A549 (cell line): Measurements from ENCODE around the gene ANKS1B. TPM values are rescaled to one million over a fixed set of nuclear protein-coding genes. Genes with fewer than 3 reads are reported as not detected.

ENCODE experiments used
- ATAC-seq, 2 experiments: fragments of 200-7000 bp in 1 of 2; fragments of >200 bp in 1 of 2; cut with Nextera tagmentation in 1 of 2; cut with Tn5 transposase in 1 of 2; 3 replicates each; pipeline versions ENCODE4 v1.8.0 to v1.9.1; 2018 to 2020; ENCODE audit warnings: mild to moderate bottlenecking in 1 of 2, moderate library complexity in 1 of 2
- CTCF ChIA-PET: fragments of 300-600 bp; sonication (Branson Sonifier 250); formaldehyde crosslinking; extraction: SDS; loops from one replicate; lab custom pipeline; 2021; ENCODE audit warnings: antibody characterized with exemption, inconsistent platforms; lab: Yijun Ruan, JAX
- POLR2A ChIA-PET: fragments of 350-600 bp; formaldehyde crosslinking; extraction: SDS; loops from one replicate; lab custom pipeline; 2021; ENCODE audit warnings: antibody characterized with exemption, inconsistent platforms; lab: Yijun Ruan, JAX
- DNase-seq, 2 experiments: peaks; one replicate each; pipeline versions ENCODE4 v3.0.0 to v3.0.0-alpha.2; 2011 to 2016; ENCODE audit warnings: low read depth in 1 of 2, low spot score in 1 of 2
- FAIRE-seq: peaks from 2 replicates; lab custom pipeline; 2011; peaks lifted over from hg19 to GRCh38; lab: Jason Lieb, UNC
- H3K27ac ChIP-seq, 2 experiments: fragments of >200 bp; sonication (Bioruptor Twin); formaldehyde crosslinking; 3 replicates each; pipeline ENCODE4 v1.5.1; 2016 to 2017
- H3K4me1 ChIP-seq: fragments of >200 bp; sonication (Bioruptor Twin); formaldehyde crosslinking; 3 replicates; pipeline ENCODE4 v1.6.1; 2016
- H3K4me2 ChIP-seq: fragments of >200 bp; sonication (Bioruptor Twin); formaldehyde crosslinking; 3 replicates; pipeline ENCODE4 v1.6.1; 2016
- H3K4me3 ChIP-seq: fragments of >200 bp; sonication (Bioruptor Twin); formaldehyde crosslinking; 3 replicates; pipeline ENCODE4 v1.5.1; 2016
- H3K9me3 ChIP-seq: fragments of >200 bp; sonication (Bioruptor Twin); formaldehyde crosslinking; 3 replicates; pipeline ENCODE4 v1.6.1; 2016
- ATOH8 ChIP-seq: fragments of 250-450 bp; sonication (Bioruptor Pico); IDR thresholded peaks from 2 replicates; pipeline ENCODE4 v1.5.0; 2020; ENCODE audit warnings: low read depth, mild to moderate bottlenecking, moderate library complexity
- BHLHE40 ChIP-seq: IDR thresholded peaks from 2 replicates; pipeline ENCODE4 v1.6.1; 2012; ENCODE audit warnings: low read depth, low read length, inconsistent platforms
- CEBPB ChIP-seq, 2 experiments: fragments of >200 bp in 1 of 2; sonication (Bioruptor Twin) in 1 of 2; formaldehyde crosslinking in 1 of 2; IDR thresholded peaks; 2 replicates each; pipeline ENCODE4 v1.6.1; 2012 to 2016
- E2F6 ChIP-seq: IDR thresholded peaks from 2 replicates; pipeline ENCODE4 v1.6.1; 2012; ENCODE audit warnings: low read depth, borderline replicate concordance
- ESRRA ChIP-seq: fragments of 150-350 bp; IDR thresholded peaks from 2 replicates; pipeline ENCODE4 v1.6.1; 2014; ENCODE audit warnings: mild to moderate bottlenecking, low read length, borderline replicate concordance
- GATA3 ChIP-seq: IDR thresholded peaks from 2 replicates; pipeline ENCODE4 v1.6.1; 2012; ENCODE audit warnings: borderline replicate concordance
- HDAC2 ChIP-seq: fragments of 200-600 bp; sonication (generic); IDR thresholded peaks from 2 replicates; pipeline ENCODE4 v1.6.1; 2016
- HES2 ChIP-seq: fragments of >200 bp; sonication (Bioruptor Twin); formaldehyde crosslinking; IDR thresholded peaks from 2 replicates; pipeline ENCODE4 v1.6.1; 2016
- HEYL ChIP-seq: fragments of 250-450 bp; sonication (Bioruptor Pico); IDR thresholded peaks from 2 replicates; pipeline ENCODE4 v1.8.0; 2021; ENCODE audit warnings: mild to moderate bottlenecking, moderate library complexity
- HOXA7 ChIP-seq: fragments of 250-450 bp; sonication (Bioruptor Pico); IDR thresholded peaks from 2 replicates; pipeline ENCODE4 v1.5.0; 2020; ENCODE audit warnings: mild to moderate bottlenecking, moderate library complexity
- HOXB5 ChIP-seq: fragments of 250-450 bp; sonication (Bioruptor Pico); IDR thresholded peaks from 2 replicates; pipeline ENCODE4 v1.5.0; 2020; ENCODE audit warnings: mild to moderate bottlenecking, moderate library complexity
- JUN ChIP-seq, 2 experiments: fragments of >200 bp; sonication (Bioruptor Twin); formaldehyde crosslinking; IDR thresholded peaks; 2 replicates in 1 of 2; 3 replicates in 1 of 2; pipeline ENCODE4 v1.6.1; 2016 to 2017
- KDM5A ChIP-seq: fragments of 200-600 bp; sonication (generic); IDR thresholded peaks from 2 replicates; pipeline ENCODE4 v1.6.1; 2016; ENCODE audit warnings: antibody characterized with exemption, mild to moderate bottlenecking
- MAFK ChIP-seq: fragments of 450-650 bp; IDR thresholded peaks from 2 replicates; pipeline ENCODE4 v1.6.1; 2014; ENCODE audit not compliant: partially characterized antibody
- MAZ ChIP-seq: fragments of 150-350 bp; IDR thresholded peaks from 2 replicates; pipeline ENCODE4 v1.6.1; 2014; ENCODE audit warnings: antibody characterized with exemption, low read depth, low read length, borderline replicate concordance
- MYC ChIP-seq: IDR thresholded peaks from 2 replicates; pipeline ENCODE4 v1.6.1; 2012; ENCODE audit warnings: mild to moderate bottlenecking, inconsistent platforms, low read length, improper control_type of control experiment, borderline replicate concordance
- PBX3 ChIP-seq: IDR thresholded peaks from 2 replicates; pipeline ENCODE4 v1.6.1; 2012
- POLR2A ChIP-seq: IDR thresholded peaks from 2 replicates; pipeline ENCODE4 v1.6.1; 2012; ENCODE audit warnings: mild to moderate bottlenecking, low read length
- RAD21 ChIP-seq, 2 experiments: fragments of >200 bp in 1 of 2; sonication (Bioruptor Twin) in 1 of 2; formaldehyde crosslinking in 1 of 2; IDR thresholded peaks in 1 of 2; conservative IDR thresholded peaks in 1 of 2; 2 replicates in 1 of 2; 3 replicates in 1 of 2; pipeline ENCODE4 v1.6.1; 2012 to 2018; ENCODE audit warnings: inconsistent platforms in 1 of 2
- RCOR1 ChIP-seq: fragments of 150-350 bp; IDR thresholded peaks from 2 replicates; pipeline ENCODE4 v1.6.1; 2014; ENCODE audit warnings: antibody characterized with exemption, low read length, low read depth
- RFX5 ChIP-seq: fragments of 450-650 bp; IDR thresholded peaks from 2 replicates; pipeline ENCODE4 v1.7.1; 2014; ENCODE audit warnings: antibody characterized with exemption, mild to moderate bottlenecking, moderate library complexity
- SMC3 ChIP-seq: fragments of >200 bp; sonication (Bioruptor Twin); formaldehyde crosslinking; IDR thresholded peaks from 3 replicates; pipeline ENCODE4 v1.6.1; 2018; ENCODE audit warnings: inconsistent platforms
- SREBF2 ChIP-seq: fragments of 450-650 bp; IDR thresholded peaks from 2 replicates; pipeline ENCODE4 v1.6.1; 2014; ENCODE audit warnings: mild to moderate bottlenecking, moderate library complexity
- TFCP2L1 ChIP-seq: fragments of 250-450 bp; sonication (Bioruptor Pico); IDR thresholded peaks from 2 replicates; pipeline ENCODE4 v1.5.0; 2021; ENCODE audit warnings: mild to moderate bottlenecking
- ZNF302 ChIP-seq: fragments of 250-450 bp; sonication (Bioruptor Pico); IDR thresholded peaks from 2 replicates; pipeline ENCODE4 v1.9.0; 2021; ENCODE audit warnings: inconsistent platforms, mild to moderate bottlenecking, moderate library complexity
- WGBS: methylation state at CpG from one replicate; pipeline ENCODE4 v1.1.6; 2017; ENCODE audit errors: missing lambda C conversion rate; 5-methylcytosine and 5-hydroxymethylcytosine counted together
- polyA plus RNA-seq, 4 experiments: library from polyadenylated mRNA; depleted of rRNA in 3 of 4; stranded (reverse); fragments of >200 nt; fragmentation: RNase III in 1 of 4; extraction: RNeasy Plus Mini Kit Qiagen cat#74134 plus additional on column Dnase treatment in 1 of 4; gene quantifications; 2 replicates in 3 of 4; 3 replicates in 1 of 4; pipeline ENCODE4 v1.2.3, GENCODE V29; 2011 to 2017

The ANKS1B gene
- polyA plus RNA-seq, 2 of the 4 experiments (the other 2 are of a cell fraction): 1.5 to 2.2 TPM

GRCh38 chr12:99709619-99710018 is 275.1 kb downstream of the ANKS1B start:
- Histone ChIP-seq H3K27ac (no peak overlapping the region), H3K4me3 (no peak overlapping the region), H3K4me2 (no peak overlapping the region), H3K4me1 (no peaks in the 10 kb centered on the region), H3K9me3 (no peaks in the 10 kb centered on the region)
- ATAC-seq (no peak), DNase-seq (no peak), FAIRE-seq (no peak)
- POLR2A ChIA-PET: no interaction called here
- no peak for TF ChIP-seq HOXA7
- no peak for TF ChIP-seq POLR2A
- TF ChIP-seq HES2: no peak
- CTCF ChIA-PET: no interaction called here

GRCh38 chr12:99709116-99709515 is 275.6 kb downstream of the ANKS1B start:
- ChIA-PET CTCF (no interaction called here), POLR2A (no interaction called here)
- ATAC-seq (no peak), FAIRE-seq (no peak), DNase-seq (no peak)
- Histone ChIP-seq H3K4me2 (no peak overlapping the region), H3K27ac (no peak overlapping the region), H3K4me3 (no peak overlapping the region), H3K4me1 (no peaks in the 10 kb centered on the region), H3K9me3 (no peaks in the 10 kb centered on the region)
- no peak for TF ChIP-seq E2F6
- no peak for TF ChIP-seq MAFK
- TF ChIP-seq RAD21 (conservative IDR thresholded peaks at IDR 0.05 in 1 of 2, IDR thresholded peaks at IDR 0.05 in 1 of 2): no peak
- no peak for TF ChIP-seq HEYL (CRISPR knock-in tag)
- no peak for TF ChIP-seq RFX5
- no peak for TF ChIP-seq ZNF302 (CRISPR knock-in tag)
- TF ChIP-seq HDAC2: no peak
- no peak for TF ChIP-seq PBX3
- TF ChIP-seq JUN (IDR thresholded peaks at IDR 0.05): no peak
- no peak for TF ChIP-seq HOXB5 (CRISPR knock-in tag)
- no peak for TF ChIP-seq ESRRA
- no peak for TF ChIP-seq BHLHE40
- TF ChIP-seq SREBF2: no peak
- TF ChIP-seq TFCP2L1 (CRISPR knock-in tag): no peak
- TF ChIP-seq GATA3: no peak
- 45% methylated on average over 3 of the region's 3 CpGs for WGBS

GRCh38 chr12:99707883-99708282 is 276.9 kb downstream of the ANKS1B start:
- POLR2A ChIA-PET: no interaction called here
- TF ChIP-seq MAZ: no peak
- TF ChIP-seq BHLHE40: no peak
- no peak for TF ChIP-seq CEBPB (IDR thresholded peaks at IDR 0.05)
- TF ChIP-seq SREBF2: no peak
- TF ChIP-seq SMC3: no peak
- no peak for TF ChIP-seq MYC
- no peak for TF ChIP-seq KDM5A
- no peak for TF ChIP-seq RCOR1
- no peak for TF ChIP-seq HOXA7
- no peak for TF ChIP-seq ATOH8 (CRISPR knock-in tag)
- TF ChIP-seq, all 56 proteins: peak for 0
- CTCF ChIA-PET: no interaction called here
- no peak overlapping the region for H3K4me2 ChIP-seq
- ATAC-seq (no peak), FAIRE-seq (no peak), DNase-seq (no peak)
- H3K9me3 ChIP-seq: no peaks in the 10 kb centered on the region
- no peak overlapping the region for H3K27ac ChIP-seq
- WGBS: 61% methylated on average over 2 of the region's 2 CpGs
- H3K4me3 ChIP-seq: no peak overlapping the region
- H3K4me1 ChIP-seq: no peaks in the 10 kb centered on the region
